ENCODE data around the gene ERC2.

The ERC2 gene

DNA sequence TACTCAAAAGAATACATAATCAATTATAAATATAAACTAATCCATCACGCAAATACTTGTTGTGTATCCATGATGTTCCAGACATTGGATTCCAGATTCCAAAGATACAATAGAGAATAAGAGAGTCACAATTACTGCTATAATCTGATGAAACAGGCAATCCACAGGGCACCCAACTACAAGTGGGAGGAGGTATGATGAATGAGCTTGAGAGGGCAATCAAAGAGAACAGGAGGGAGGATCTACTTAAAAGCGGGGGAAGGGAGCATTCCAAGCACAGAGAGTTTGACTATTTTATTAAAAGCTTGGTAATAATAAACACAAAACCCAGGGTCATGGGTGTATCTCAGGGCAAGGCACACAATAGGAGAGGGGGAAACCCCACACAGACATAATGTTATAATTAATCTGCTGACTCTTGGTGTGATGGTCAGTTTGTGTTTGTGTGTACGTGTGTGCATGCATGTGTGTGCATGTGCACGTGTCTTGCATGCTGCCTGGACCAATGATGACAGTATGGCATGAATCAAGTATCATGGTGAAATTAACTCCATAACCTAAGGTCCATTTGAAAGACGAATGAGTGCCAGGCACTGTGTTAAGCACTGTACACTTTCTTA lies 655.8 kb downstream of the ERC2 start:
- no peak for DNase-seq

GRCh38 chr3:55807210-55807609 lies 661.1 kb downstream of the ERC2 start:
- no peak for DNase-seq

DNA sequence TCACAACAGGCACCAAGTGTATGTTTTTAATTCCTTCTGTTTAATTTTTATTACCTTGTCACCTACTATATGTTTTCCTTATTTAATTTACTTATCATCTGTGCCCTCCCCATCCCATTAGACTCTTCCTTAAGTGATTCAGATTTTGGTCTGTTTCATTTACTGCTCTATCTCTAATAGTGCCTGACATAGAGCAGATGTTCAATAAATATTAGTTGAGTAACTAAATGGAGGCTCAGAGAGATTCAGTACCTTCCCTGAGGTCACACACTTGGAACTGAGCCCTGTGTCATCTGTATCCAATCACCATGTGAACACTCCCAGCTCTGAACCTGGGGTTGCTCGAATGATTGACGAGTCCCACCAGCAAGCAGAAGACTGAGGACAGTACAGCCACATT lies 663.1 kb downstream of the ERC2 start:
- no peak for DNase-seq

DNA sequence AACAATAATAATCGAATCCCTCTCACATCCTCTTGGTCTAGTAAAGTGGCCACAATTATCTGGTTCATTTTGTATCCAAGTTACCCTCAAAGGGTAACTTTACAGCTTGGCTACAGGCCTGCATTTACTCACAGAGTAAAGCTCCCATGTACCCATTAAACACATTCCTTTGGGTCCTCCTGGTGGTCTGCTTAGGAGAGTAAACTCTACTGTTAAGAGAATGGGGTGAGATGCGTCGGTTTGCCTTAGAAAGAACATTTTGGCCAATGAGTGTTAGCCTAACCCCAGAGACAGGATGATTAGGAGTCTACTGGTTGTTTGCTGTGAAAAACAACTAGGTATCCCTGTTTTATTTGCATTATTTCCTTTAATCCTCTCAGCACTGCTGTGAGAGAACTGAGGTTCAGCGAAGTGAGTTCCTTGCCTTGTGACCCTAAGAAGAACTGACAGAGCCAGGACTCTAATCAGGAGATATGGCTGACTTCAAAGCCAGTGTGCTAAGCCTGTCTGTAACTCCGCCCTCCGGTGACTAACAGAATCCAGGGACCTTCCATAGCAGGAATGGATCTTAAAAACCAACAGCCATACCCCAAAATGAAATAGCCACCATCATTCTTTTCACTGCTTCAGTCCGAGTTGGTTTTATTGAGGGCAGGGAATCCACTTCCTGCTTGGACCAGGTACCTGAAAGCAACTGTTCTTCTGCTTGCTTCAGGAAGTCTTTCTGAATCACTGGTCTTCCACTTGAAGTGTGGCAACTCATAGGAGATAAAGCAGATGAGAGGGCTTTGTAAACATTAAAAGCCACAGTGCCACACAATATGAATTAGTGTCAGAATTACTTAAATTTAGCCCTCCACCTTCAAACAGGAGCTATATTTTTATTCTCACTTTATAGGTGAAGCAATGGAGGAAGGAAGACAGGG lies 663.8 kb downstream of the ERC2 start:
- DNase-seq, result no peak

GRCh38 chr3:55802816-55803215 lies 665.5 kb downstream of the ERC2 start:
- DNase-seq, result no peak

DNA sequence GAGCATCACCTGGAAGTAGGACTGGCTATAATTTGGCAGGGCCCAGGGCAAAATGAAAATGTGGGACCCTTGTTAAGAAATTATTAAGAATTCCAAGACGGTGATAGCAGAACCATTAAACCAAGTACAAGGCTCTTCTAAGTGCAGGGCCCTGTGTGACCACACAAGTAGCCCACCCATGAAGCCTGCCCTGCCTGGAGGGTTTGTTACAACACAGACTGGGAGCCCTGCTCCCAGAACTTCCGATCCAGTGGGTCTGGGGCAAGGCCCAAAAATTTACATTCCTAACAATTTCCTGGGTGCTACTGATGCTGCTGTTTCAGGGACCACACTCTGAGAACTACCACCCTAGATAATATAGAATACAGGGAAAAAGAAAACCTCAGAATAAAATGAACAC lies 666.6 kb downstream of the ERC2 start:
- no peak for DNase-seq

- no peak for DNase-seq
Observed at GRCh38 chr3:55801068-55801467, 667.2 kb downstream of the ERC2 start.

DNA sequence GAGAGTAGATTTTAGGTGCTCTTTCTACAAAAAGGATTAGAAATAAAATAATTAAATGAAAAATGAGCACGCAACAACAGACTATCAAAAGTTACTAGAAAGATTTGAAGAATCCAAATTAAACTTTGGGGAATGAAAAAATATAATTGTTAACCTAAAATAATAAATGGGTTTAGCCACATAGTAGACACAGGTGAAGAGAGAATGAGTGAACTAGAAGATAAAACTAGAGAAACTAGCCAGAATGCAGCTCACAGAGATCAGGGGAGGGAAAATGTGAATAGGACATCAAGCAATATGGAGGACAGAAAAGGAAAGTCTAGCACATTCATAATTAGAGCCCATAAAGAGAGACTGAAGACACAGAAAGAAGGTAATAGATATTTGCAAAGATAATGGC lies 670.5 kb downstream of the ERC2 start:
- DNase-seq, result no peak

- DNase-seq, result no peak
Observed at GRCh38 chr3:55797084-55797483, 671.2 kb downstream of the ERC2 start.

DNA sequence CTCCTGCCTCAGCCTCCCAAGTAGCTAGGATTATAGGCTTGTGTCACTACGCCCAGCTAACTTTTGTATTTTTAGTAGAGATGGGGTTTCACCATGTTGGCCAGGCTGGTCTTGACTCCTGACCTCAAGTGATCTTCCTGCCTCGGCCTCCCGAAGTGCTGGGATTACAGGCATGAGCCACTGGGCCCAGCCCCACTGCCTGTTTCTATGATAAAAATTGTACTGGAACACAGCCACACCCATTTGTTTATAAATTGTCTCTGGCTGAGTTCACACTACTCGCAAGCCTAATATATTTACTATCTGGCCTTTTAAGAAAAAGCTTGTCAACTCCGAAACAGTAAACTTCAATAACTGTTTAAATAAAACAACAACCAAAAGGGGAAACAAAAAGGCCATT lies 671.7 kb downstream of the ERC2 start:
- no peak for DNase-seq

DNA sequence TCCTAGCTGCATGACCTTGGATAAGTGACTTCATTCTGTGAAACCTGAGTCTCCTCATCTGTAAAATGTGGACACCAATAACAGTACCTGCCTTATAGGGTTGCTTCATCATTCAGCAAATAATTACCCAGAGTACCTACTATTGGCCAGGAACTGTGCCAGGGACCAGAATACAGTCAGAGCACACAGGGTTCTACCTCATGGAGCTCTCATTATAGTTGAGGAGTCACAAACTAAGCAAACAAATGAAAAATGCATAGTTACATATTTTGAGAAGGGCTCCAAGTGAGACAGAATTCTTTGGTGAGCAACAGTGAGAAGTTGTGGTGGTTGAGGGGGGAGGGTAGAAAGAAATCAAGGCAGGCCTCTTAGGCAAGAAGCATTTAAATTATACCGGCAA lies 672.5 kb downstream of the ERC2 start:
- DNase-seq, result no peak

DNA sequence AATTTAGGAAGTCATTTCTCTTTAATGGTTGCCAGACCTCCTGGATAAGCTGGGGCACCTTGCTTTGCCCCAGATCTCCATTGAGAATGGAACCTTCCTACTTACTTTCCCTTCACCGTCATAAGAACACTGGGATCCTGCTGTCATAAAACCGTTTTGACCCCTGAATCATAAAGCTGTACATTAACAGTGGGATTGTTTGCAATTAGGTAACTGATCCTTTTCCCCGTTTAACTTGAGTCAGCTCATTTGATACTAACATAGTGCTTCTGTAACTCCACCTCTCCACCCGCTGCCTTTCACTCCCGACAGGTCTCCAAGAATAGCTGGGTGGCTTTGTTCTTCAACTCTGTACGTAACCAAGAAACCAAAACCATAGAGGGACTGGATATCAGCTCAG lies 673.0 kb downstream of the ERC2 start:
- DNase-seq, result no peak

DNA sequence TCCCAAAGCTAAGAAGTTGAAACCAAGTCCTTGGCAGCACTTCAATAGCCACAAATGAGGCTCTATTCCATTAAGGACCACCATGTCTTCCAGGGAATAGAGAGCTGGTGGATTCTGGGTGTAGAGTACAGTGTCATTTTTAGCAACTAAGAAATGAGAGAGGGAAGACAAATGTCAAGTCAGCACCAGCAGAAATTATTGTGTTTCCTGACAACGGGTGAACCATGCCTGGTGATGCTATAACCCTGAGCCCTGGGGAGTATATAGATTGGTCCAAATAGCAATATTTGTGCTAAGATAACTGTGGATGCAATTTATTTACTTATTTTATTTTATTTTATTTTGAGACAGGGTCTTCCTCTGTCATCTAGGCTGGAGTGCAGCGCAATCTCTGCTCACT lies 675.5 kb downstream of the ERC2 start:
- DNase-seq, result no peak

DNA sequence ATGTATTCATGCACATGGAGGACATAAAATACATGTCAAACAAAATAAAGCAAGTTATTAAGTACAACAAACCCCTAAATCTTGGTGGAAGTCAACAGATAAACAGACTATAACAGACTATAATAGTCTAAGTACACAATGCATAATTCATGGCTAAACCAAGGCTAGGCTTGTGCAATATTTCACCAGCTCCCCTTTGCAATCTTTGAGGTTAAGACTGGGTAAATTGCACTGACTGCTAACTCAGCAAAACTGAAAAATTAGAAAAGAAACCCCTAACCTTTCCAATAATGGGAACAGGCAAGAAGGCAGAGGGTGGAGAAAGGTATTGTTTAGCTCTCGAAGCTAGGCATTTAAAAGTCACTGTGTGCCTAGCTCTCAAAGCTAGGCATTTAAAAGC lies 676.3 kb downstream of the ERC2 start:
- DNase-seq, result no peak

GRCh38 chr3:55790596-55791350 lies 677.5 kb downstream of the ERC2 start:
- no peak for DNase-seq

DNA sequence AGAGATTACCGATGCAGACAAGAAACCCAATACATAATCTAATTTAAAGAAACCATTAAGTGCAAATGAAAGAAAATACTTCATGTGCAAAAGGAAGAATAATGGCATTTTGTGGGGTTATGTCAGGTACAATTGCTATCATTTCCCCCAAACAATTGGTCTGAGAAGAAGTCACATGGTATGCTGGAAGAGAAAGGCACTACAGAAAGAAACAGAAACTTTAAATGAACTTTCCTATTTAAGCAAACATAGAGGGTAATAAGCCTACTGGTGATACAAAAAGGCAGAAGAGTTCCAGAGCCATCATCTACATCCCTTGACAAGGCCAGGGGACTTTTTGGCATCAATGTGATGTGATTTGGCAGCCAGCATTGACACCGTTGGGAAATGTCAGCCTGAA lies 678.8 kb downstream of the ERC2 start:
- DNase-seq, result no peak

DNA sequence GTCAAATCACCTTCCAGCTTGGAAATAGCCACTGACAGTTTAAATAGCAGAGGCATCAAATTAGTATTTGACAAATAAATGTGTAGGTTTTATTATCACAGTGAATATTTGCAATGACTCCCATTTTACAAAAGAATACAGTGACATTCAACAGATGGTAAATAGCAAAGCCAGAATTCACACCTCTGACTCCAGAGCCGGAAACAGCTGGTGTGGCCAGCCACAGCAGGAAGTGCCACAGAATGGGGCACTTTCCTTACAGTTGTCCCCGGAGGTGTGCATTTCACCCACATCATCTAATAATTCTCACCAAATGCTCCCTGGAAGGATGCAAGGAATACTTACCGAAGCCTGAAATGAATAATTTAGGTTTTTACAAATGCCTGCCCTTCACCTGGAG lies 685.5 kb downstream of the ERC2 start:
- no peak for DNase-seq

DNA sequence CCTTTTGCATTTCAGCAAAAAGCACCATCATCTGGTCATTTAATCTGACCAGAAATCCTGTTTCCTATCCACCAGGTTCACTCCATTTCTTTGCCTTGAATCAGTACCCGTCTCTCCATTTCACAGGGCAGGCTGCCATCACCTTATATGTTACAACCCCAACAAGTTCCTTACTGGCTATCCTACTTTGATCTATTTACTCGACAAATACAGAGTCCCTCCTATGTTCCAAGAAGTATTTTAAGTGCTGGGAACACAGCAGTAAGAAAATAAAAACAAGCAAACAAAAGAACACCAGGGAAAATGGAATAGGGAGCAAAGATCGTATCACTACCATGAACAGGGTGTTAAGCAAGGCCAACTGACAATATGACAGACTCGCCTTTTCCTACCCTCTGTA lies 685.9 kb downstream of the ERC2 start:
- no peak for DNase-seq

DNA sequence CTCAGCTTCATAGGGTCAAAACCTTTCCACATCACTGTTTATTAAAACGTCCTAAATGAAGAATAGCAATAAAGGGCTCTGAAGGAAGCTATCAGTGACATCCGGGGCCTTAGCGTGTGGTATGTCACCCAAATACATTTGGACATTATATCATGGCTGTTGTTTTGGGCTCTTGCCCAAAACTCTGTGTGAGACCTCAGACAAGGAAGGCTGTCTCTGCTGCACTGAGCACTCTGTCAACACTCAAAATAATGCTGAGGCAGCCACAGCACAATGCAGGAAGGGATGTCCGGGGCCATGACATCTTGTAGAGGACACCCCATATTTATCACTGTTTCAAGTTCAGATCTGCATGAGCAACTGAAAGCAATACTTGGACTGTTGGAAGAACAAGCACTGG lies 687.4 kb downstream of the ERC2 start:
- no peak for DNase-seq

DNA sequence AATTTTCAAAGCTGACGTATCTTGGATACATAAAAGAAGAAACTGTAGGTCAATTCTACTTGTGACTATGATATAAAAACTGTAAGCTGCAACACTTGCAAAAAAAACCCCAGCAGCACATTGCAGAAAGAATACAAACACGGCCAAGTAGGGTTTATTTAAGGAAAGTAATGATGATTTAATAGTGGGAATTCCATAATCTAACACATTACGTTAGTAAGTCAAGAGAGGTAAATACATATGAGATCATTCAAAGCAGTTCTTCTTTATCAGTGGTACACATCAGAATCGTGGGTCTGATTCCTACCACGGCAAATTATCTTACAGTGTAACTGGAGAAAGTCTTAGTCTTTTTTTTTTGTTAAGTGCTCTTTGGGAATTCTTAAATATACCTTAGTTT lies 688.7 kb downstream of the ERC2 start:
- no peak for DNase-seq

GRCh38 chr3:55775366-55776154 lies 692.7 kb downstream of the ERC2 start:
- no peak for DNase-seq

DNA sequence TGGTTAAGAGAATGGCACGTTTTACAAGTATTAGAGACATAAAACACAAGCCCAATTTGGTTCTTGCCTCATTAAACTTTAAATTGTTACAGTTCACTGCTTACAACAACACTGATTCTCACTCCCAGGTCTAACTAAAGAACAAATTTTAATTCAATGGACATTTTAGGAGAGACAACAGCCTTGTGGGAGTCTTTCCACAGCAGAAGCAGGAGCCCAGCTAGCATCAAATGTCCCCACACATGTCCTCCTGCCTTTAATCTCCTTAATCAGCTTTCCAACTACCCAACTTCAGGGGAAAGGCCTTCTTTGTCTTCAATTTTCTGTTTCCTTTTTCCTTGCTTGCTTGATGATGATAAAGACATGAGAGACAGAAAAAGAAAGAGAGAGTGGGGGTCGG lies 693.4 kb downstream of the ERC2 start:
- DNase-seq, result no peak

GRCh38 chr3:55771503-55771902 lies 696.8 kb downstream of the ERC2 start:
- no peak for DNase-seq

All from stimulated activated CD4-positive, alpha-beta T cell treated with anti-CD3 and anti-CD28 coated beads, Interleukin-2, amount 100 ng/mL, for 24 hours (primary cell).